Activated CD8-positive, alpha-beta memory T cell treated with anti-CD3 and anti-CD28 coated beads for 4 hours (primary cell): ENCODE results near the gene TRIM37.

Experiments
- DNase-seq, 2 donors: peaks; one replicate each; pipeline ENCODE4 v3.0.0-alpha.2; 2020; ENCODE audit warnings: low read depth in 2 of 2

TRIM37 gene

GRCh38 chr17:58947411-58947810 lies 159.3 kb downstream of the TRIM37 start:
- DNase-seq: no peak

DNA sequence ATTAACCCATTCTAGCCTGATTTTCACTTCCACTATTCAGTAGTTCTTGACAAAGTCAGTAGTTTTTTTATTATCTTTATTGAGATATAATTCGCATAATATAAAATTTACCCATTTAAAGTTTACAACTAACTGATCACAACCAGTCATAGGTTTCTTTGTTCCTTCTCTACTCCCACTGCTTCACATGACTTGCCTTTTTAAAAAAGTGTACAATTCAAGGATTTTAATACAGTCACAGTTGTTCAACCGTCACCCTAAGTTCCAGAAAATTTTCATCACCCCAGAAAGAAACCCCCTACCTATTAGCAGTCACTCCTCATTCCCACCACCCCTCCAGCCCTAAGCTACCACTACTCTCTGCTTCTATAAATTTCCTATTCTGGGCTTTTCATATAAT lies 162.5 kb downstream of the TRIM37 start:
- DNase-seq: no peak

DNA sequence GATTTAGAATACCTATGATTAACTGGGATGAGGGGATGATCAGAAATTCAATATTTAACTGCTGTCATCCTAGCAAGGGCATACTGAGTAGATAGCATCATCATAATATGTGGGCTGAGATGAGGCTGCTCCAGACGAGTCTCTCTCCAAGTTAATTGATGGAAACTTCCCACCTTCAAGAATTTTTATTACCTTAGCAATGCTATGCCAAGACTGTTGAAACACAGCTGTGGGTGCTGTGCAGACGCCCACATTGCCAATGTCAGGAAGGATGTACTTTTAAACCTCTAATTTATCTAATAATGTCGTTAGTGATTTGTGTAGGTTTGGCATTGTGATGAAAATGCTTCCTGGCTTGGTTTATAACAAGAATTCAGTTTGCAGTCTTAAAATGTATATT lies 170.4 kb downstream of the TRIM37 start:
- no peak for DNase-seq

DNA sequence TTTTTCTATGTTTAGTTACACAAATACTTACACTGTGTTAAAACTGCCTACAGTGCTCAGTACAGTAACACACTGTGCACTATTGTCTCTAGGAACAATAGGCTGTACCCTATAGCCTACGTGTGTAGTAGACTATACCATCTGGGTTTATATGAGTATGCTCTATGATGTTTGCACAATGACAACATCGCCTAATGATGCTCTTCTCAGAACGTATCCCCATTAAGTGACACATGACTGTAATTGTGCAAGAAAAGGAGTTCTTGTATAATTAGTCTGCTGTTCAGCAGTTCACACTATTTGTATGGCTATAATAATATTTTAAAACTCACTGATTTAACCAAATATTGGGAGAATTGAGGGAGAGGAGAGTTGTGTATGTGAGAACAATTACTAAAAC lies 173.7 kb downstream of the TRIM37 start:
- DNase-seq: no peak
